Coronary artery (tissue), 2 donors: ENCODE measurements around the gene RPS26.

Experiments
- DNase-seq: peaks from one replicate; pipeline ENCODE4 v3.0.0-alpha.2; 2017; ENCODE audit warnings: low spot score
- H3K27ac ChIP-seq, 2 donors: fragments of 200-600 bp; sonication (generic); one replicate each; pipeline ENCODE4 v1.5.1; 2016 to 2019
- H3K4me3 ChIP-seq: fragments of 200-600 bp; sonication (generic); 2 replicates; pipeline ENCODE4 v1.5.1; 2016; ENCODE audit warnings: mild to moderate bottlenecking, moderate library complexity
- TF ChIP-seq, protein P1 (sequence below): fragments of 200-600 bp; sonication (generic); IDR thresholded peaks from one replicate; pipeline ENCODE4 v1.5.1; 2019; ENCODE audit warnings: antibody characterized with exemption

RPS26 gene

GRCh38 chr12:56014205-56014604, 27.5 kb upstream of the RPS26 start:
- Histone ChIP-seq H3K4me3 (no peak overlapping the region), H3K27ac (no peak overlapping the region)
- TF ChIP-seq, protein P1, sequence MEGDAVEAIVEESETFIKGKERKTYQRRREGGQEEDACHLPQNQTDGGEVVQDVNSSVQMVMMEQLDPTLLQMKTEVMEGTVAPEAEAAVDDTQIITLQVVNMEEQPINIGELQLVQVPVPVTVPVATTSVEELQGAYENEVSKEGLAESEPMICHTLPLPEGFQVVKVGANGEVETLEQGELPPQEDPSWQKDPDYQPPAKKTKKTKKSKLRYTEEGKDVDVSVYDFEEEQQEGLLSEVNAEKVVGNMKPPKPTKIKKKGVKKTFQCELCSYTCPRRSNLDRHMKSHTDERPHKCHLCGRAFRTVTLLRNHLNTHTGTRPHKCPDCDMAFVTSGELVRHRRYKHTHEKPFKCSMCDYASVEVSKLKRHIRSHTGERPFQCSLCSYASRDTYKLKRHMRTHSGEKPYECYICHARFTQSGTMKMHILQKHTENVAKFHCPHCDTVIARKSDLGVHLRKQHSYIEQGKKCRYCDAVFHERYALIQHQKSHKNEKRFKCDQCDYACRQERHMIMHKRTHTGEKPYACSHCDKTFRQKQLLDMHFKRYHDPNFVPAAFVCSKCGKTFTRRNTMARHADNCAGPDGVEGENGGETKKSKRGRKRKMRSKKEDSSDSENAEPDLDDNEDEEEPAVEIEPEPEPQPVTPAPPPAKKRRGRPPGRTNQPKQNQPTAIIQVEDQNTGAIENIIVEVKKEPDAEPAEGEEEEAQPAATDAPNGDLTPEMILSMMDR, result no peak
- no peak for DNase-seq

- TF ChIP-seq, protein P1, result no peak
- Histone ChIP-seq H3K27ac (no peak overlapping the region), H3K4me3 (no peak overlapping the region)
- no peak for DNase-seq
Observed at GRCh38 chr12:56017181-56017580, 24.5 kb upstream of the RPS26 start.

DNA sequence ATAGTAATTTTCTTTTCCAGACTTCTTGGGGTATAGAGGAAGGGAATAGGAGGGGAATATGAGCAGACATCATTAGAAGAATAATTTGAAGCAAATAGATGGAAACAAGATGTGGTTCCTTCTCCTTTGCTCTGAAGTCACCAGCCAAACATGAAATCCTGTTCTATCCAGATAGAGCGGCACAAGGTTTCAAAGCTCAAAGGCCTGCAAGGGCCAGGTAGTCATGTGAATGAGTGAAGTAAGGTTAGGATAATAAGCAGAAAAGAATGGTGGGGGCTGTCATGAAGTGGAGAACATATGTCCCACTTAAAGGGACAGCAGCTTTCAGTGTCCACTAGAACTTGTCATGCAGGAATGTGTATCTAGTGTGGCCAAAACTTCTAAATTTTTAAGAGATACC, 23.4 kb upstream of the RPS26 start:
- DNase-seq, result no peak
- no peak overlapping the region for H3K27ac ChIP-seq
- TF ChIP-seq, protein P1, result no peak
- H3K4me3 ChIP-seq, result no peak overlapping the region

GRCh38 chr12:56020423-56021184, 21.1 kb upstream of the RPS26 start, which contains the start of gene IKZF4:
TSS of gene IKZF4 (plus strand) at chr12:56021043. CDS start at chr12:56021494, 451 bp downstream.
- TF ChIP-seq, protein P1, result no peak
- no peak for DNase-seq
- Histone ChIP-seq H3K4me3 (peak within 1 kb of the TSS; percentile 66), H3K27ac (peak within 1 kb of the TSS; percentile 41 to 60)

GRCh38 chr12:56021889-56022497, 19.7 kb upstream of the RPS26 start:
- Histone ChIP-seq H3K27ac (peak overlapping the region in 1 of 2 donors; percentile 60), H3K4me3 (peak overlapping the region; percentile 66)
- DNase-seq, result no peak
- TF ChIP-seq, protein P1, result no peak

DNA sequence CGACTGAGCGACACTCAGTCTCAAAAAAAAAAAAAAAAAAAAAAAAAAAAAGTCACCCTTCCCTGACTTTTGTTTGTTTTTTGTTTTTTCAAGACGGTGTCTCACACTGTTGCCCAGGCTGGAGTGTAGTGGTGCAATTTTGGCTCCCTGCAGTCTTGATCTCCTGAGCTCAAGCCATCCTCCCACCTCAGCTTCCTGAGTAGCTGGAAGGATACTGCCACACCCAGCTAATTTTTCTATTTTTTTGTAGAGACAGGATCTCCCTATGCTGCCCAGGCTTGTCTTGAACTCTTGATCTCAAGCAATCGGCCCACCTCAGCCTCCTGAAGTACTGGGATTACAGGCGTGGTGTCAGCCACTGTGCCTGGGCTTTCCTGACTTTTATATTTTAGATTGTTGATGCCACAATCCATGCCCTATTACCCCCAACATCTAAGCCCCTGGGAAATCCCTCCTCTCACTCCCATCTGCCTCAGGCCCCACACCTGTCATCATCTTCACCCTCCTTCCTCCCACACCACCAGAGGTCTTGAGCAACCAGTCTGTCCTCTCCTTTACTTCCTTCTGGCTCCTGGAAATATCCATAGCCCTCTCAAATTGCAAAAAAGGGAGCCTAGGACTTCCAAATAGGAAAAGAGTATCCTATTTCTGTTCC, 13.1 kb upstream of the RPS26 start:
- Histone ChIP-seq H3K4me3 (no peak overlapping the region), H3K27ac (no peak overlapping the region)
- TF ChIP-seq, protein P1, result no peak
- no peak for DNase-seq
